Sigmoid colon (tissue), 4 donors: Measurements from ENCODE around the gene LRRC45.

Experiments
- EP300 ChIP-seq, 4 donors: sonication (generic); formaldehyde crosslinking; IDR thresholded peaks; one replicate each; pipeline ENCODE4 v1.6.1; 2017; ENCODE audit warnings: antibody characterized with exemption in 4 of 4
- TF ChIP-seq, protein P1 (sequence below), 4 experiments: fragments of 450-650 bp in 3 of 4; fragments of 200-600 bp in 1 of 4; IDR thresholded peaks; one replicate each; pipeline ENCODE4 v1.5.1; 2016 to 2019; ENCODE audit warnings: antibody characterized with exemption in 4 of 4, mild to moderate bottlenecking in 3 of 4, moderate library complexity in 2 of 4

DNA sequence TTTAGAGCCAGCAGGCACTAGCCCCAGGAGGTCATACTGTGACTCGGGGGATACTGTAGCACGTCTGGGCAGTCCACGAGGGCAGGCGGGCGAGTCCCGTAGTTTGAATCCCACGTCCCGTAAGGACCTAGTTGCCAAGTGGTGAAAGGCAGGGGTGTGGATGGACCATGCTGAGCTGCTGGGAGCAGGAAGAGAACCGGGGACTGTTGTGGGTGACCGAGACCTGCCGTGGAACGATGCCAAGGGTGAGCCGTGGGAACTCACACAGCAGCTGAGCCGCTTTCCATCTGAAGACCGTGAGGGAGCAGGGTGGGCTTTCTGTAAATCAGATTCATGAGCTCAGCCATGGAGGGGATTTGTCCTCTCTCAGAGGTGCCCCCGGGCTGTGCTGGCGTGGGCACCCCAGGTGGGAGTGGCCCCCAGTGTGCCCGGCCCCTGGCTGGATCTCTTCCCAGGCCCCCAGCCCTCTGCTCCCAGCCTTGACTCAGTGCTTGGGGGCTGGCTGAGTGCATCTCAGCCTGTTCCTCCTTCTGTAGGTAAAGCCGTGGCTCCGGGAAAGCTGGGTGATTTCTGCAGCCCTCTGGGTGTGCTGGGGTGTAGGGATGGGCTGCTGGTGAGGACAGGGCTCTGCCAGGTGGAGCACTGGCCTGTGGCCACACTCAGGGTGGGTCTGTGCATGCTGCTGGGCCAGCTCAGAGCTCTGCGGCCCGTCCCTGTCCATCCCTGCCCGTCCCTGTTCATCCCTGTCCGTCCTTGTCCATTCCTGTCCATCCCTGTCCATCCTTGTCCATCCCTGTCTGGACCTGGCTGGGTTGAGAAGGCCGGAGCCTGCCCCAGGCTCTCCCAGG is 32.0 kb upstream of the LRRC45 start:
- no peak for TF ChIP-seq EP300 (IDR thresholded peaks at IDR 0.05)
- TF ChIP-seq, protein P1, sequence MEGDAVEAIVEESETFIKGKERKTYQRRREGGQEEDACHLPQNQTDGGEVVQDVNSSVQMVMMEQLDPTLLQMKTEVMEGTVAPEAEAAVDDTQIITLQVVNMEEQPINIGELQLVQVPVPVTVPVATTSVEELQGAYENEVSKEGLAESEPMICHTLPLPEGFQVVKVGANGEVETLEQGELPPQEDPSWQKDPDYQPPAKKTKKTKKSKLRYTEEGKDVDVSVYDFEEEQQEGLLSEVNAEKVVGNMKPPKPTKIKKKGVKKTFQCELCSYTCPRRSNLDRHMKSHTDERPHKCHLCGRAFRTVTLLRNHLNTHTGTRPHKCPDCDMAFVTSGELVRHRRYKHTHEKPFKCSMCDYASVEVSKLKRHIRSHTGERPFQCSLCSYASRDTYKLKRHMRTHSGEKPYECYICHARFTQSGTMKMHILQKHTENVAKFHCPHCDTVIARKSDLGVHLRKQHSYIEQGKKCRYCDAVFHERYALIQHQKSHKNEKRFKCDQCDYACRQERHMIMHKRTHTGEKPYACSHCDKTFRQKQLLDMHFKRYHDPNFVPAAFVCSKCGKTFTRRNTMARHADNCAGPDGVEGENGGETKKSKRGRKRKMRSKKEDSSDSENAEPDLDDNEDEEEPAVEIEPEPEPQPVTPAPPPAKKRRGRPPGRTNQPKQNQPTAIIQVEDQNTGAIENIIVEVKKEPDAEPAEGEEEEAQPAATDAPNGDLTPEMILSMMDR (IDR thresholded peaks at IDR 0.05), result no peak
